Left lobe of liver (tissue), 2 donors: ENCODE data around the gene TCIRG1. TPM values are rescaled to one million over a fixed set of nuclear protein-coding genes. Genes with fewer than 3 reads are reported as not detected.
"Not testable (repeated sequence)": the region's sequence is repeated elsewhere in the genome, so short reads cannot be mapped to it uniquely, and the experiment has no call there.

Experiments
- ATAC-seq: fragments of 200-7000 bp; cut with Tn5 transposase; one replicate; pipeline ENCODE4 v1.9.1; 2020; ENCODE audit warnings: mild to moderate bottlenecking, moderate library complexity
- DNase-seq: peaks from one replicate; pipeline ENCODE4 v3.0.0-alpha.2; 2020; ENCODE audit warnings: low spot score
- total RNA-seq: library from RNA; stranded (reverse); gene quantifications from one replicate; pipeline ENCODE4 v1.2.1, GENCODE V29; 2021
- donor health status: DM: no; HTN: no; CAD: no; lungs with moderate emphysema.
- donor health status: DM: no; HTN: yes; CAD: no.

TCIRG1 gene
- total RNA-seq, 1 donor from 2014 or later: 66.5 TPM

- ATAC-seq: peak; percentile 8
- no peak for DNase-seq
Measured at GRCh38 chr11:68077617-68078582, 39.1 kb downstream of the TCIRG1 start.

GRCh38 chr11:68080860-68081259 is 42.0 kb downstream of the TCIRG1 start:
- DNase-seq (no peak), ATAC-seq (no peak)

- ATAC-seq: peak; percentile 94
- peak; percentile 76 for DNase-seq
Measured at GRCh38 chr11:68081691-68082090, 42.9 kb downstream of the TCIRG1 start.

GRCh38 chr11:68082481-68082880 is 43.7 kb downstream of the TCIRG1 start:
- no peak for ATAC-seq
- DNase-seq: no peak

- ATAC-seq (no peak), DNase-seq (no peak)
Measured at GRCh38 chr11:68083517-68083916, 44.7 kb downstream of the TCIRG1 start.

- ATAC-seq (no peak), DNase-seq (no peak)
Measured at GRCh38 chr11:68089679-68090078, 50.9 kb downstream of the TCIRG1 start.

GRCh38 chr11:68090287-68090686 is 51.5 kb downstream of the TCIRG1 start:
- no peak for ATAC-seq
- no peak for DNase-seq

- peak; percentile 68 for ATAC-seq
- no peak for DNase-seq
Measured at GRCh38 chr11:68090706-68091105, 51.9 kb downstream of the TCIRG1 start.

GRCh38 chr11:68092411-68092810 is 53.6 kb downstream of the TCIRG1 start:
- no peak for DNase-seq
- ATAC-seq: no peak

- not testable (repeated sequence) for ATAC-seq, DNase-seq
Measured at GRCh38 chr11:68092946-68093345, 54.1 kb downstream of the TCIRG1 start.

GRCh38 chr11:68093565-68093964 is 54.7 kb downstream of the TCIRG1 start:
- no peak for DNase-seq
- ATAC-seq: no peak

GRCh38 chr11:68096962-68097361 is 58.1 kb downstream of the TCIRG1 start:
- ATAC-seq: no peak

GRCh38 chr11:68099057-68099456 is 60.2 kb downstream of the TCIRG1 start:
- DNase-seq: no peak
- ATAC-seq: no peak

More at GRCh38 chr11:68096962-68097361, 58.1 kb downstream of the TCIRG1 start:
- no peak for DNase-seq

- peak; percentile 93 for ATAC-seq
- peak; percentile 80 for DNase-seq
Measured at GRCh38 chr11:68099474-68100405, 60.9 kb downstream of the TCIRG1 start.

Other genes with a start within 250 kb of the TCIRG1 start
- 18.9 TPM for gene UNC93B1, start 34.9 kb upstream of the TCIRG1 start, total RNA-seq
- 3.2 TPM for gene ALDH3B1, start 28.7 kb upstream of the TCIRG1 start, total RNA-seq
- gene NDUFS8, start 8.3 kb upstream of the TCIRG1 start, total RNA-seq: 104 TPM
- 15.5 TPM for gene CHKA, start 82.4 kb downstream of the TCIRG1 start, total RNA-seq
- 19.3 TPM for gene KMT5B, start 174.3 kb downstream of the TCIRG1 start, total RNA-seq
- gene C11orf24, start 232.9 kb downstream of the TCIRG1 start, total RNA-seq: 50.1 TPM